BLaER1 (cell line): ENCODE data around the gene EDEM1.

Experiments used
- H3K27ac ChIP-seq: shearing (Covaris generic); formaldehyde crosslinking; 2 replicates; pipeline ENCODE4 v1.8.1; 2022
- H3K27me3 ChIP-seq: shearing (Covaris generic); formaldehyde crosslinking; 2 replicates; pipeline ENCODE4 v1.8.1; 2022
- H3K36me3 ChIP-seq: shearing (Covaris generic); formaldehyde crosslinking; 2 replicates; pipeline ENCODE4 v1.8.1; 2022
- H3K4me1 ChIP-seq: shearing (Covaris generic); formaldehyde crosslinking; 2 replicates; pipeline ENCODE4 v1.8.1; 2022
- H3K4me2 ChIP-seq: shearing (Covaris generic); formaldehyde crosslinking; 2 replicates; pipeline ENCODE4 v1.8.1; 2022
- H3K4me3 ChIP-seq: shearing (Covaris generic); formaldehyde crosslinking; 2 replicates; pipeline ENCODE4 v1.8.1; 2022
- H3K9ac ChIP-seq: shearing (Covaris generic); formaldehyde crosslinking; 2 replicates; pipeline ENCODE4 v1.8.1; 2022
- H3K9me3 ChIP-seq: shearing (Covaris generic); formaldehyde crosslinking; 2 replicates; pipeline ENCODE4 v1.8.1; 2022
- H4K20me1 ChIP-seq: shearing (Covaris generic); formaldehyde crosslinking; 2 replicates; pipeline ENCODE4 v1.8.1; 2022
- Cebpa-rat ChIP-seq: shearing (Covaris generic); IDR thresholded peaks from 2 replicates; pipeline ENCODE4 v1.8.1; 2022

The EDEM1 gene

DNA sequence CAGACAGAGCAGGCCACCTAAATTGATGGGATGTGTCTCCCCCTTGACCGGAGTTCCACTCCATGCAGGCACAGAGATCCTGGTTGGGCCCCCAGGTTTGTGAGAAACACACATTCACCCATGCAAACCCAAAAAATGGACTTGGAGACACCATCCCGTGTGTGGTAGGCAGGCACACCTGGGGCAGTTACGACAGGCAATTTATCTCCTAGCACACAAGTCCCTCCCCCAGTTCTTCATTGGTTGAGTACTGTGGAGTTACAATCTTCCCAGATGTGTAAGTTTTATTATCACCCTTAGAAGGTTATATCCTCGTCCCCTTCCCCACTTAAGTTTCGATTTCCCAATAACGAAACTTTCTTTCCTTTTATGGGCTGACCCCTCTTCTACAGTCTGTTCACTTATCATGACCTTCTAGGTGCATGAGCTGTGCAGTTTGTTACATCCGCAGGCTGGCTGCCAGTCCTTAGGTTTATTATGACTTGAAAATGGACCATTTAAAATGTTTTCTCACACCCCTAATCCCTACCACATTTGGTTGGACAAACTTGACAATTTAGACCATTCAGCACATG, 38.1 kb upstream of the EDEM1 start:
- no peak for TF ChIP-seq Cebpa-rat
- Histone ChIP-seq H3K9ac (no peak overlapping the region), H3K27me3 (no peaks in the 10 kb centered on the region), H3K4me2 (no peak overlapping the region), H3K4me1 (peaks cover 26% of the 10 kb centered on the region), H3K36me3 (peaks cover 47% of the 10 kb centered on the region), H3K4me3 (no peak overlapping the region), H3K9me3 (peaks cover 37% of the 10 kb centered on the region), H4K20me1 (peaks cover 83% of the 10 kb centered on the region), H3K27ac (no peak overlapping the region)

DNA sequence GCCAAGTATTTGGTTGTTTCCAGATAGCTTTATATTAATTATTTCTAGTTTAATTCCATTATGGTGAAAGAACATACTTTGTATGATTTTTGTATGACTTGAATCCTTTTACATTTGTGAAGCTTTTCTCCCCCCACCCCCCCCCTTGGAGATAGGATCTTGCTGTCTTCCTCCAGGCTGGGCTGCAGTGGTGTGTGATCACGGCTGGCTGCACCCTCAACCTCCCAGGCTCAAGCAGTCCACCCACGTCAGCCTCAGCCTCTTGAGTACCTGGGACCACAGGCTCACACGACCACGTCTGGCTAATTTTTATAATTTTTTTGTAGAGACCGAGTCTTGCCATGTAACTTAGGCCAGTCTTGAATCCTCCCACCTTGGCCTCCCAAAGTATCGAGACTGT, 35.9 kb upstream of the EDEM1 start:
- H3K4me3 ChIP-seq = no peak overlapping the region
- H3K4me2 ChIP-seq = peak overlapping the region; percentile 31
- TF ChIP-seq Cebpa-rat = no peak
- H3K9ac ChIP-seq = no peak overlapping the region
- H3K9me3 ChIP-seq = peaks cover 36% of the 10 kb centered on the region
- peaks cover 61% of the 10 kb centered on the region for H3K36me3 ChIP-seq
- H3K4me1 ChIP-seq = peaks cover 15% of the 10 kb centered on the region
- no peaks in the 10 kb centered on the region for H3K27me3 ChIP-seq
- peaks cover 75% of the 10 kb centered on the region for H4K20me1 ChIP-seq
- no peak overlapping the region for H3K27ac ChIP-seq

DNA sequence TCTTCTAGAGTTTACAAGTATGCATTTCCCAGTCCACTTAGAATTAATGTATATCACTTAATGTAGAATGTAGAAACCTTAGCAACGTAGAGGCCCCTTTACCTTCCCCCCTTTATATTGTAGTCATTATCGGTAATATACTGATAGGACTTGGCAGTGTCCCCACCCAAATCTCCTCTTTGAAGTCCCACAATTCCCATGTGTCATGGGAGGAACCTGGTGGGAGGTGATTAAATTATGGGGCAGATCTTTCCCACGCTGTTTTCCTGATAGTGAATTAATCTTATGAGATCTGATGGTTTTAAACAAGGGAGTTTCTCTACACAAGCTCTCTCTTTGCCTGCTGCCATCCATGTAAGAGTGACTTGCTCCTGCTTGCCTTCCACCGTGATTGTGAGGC, 34.4 kb upstream of the EDEM1 start:
- Histone ChIP-seq H3K4me1 (peaks cover 15% of the 10 kb centered on the region), H3K27me3 (no peaks in the 10 kb centered on the region), H3K4me3 (no peak overlapping the region), H3K9ac (no peak overlapping the region), H3K36me3 (peaks cover 61% of the 10 kb centered on the region), H4K20me1 (peaks cover 80% of the 10 kb centered on the region), H3K9me3 (peaks cover 21% of the 10 kb centered on the region; the same call in 1 of the 2 replicates), H3K27ac (no peak overlapping the region), H3K4me2 (no peak overlapping the region)
- no peak for TF ChIP-seq Cebpa-rat

GRCh38 chr3:5155241-5155640, 32.3 kb upstream of the EDEM1 start:
- H3K36me3 ChIP-seq = peaks cover 48% of the 10 kb centered on the region
- H3K9me3 ChIP-seq = peaks cover 10% of the 10 kb centered on the region; the same call in 1 of the 2 replicates
- H4K20me1 ChIP-seq = peaks cover 66% of the 10 kb centered on the region
- no peak overlapping the region for H3K9ac ChIP-seq
- no peaks in the 10 kb centered on the region for H3K27me3 ChIP-seq
- H3K4me1 ChIP-seq = peaks cover 22% of the 10 kb centered on the region
- H3K4me3 ChIP-seq = no peak overlapping the region
- H3K27ac ChIP-seq = no peak overlapping the region
- no peak for TF ChIP-seq Cebpa-rat
- no peak overlapping the region for H3K4me2 ChIP-seq

DNA sequence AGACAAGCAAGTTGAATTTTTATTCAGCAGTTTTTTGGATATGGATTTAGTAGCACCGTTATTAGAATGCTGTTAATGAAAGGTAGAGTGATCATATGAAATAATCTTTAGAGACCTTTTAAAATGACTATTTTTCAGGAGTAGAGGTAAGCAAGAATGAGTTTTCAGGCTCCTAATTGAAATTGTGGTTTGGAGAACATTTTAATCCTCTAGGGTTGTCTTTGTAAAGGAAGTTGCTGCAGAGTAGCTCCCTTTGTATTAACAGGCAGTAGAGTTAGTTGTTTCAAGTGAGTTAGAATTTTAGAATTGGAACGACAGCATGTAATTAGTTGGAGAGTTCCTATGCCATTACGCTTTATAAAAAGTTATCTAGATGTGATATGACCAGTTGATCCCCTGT, 27.2 kb upstream of the EDEM1 start:
- peaks cover 35% of the 10 kb centered on the region for H3K36me3 ChIP-seq
- no peak for TF ChIP-seq Cebpa-rat
- H3K27me3 ChIP-seq = no peaks in the 10 kb centered on the region
- peak overlapping the region; percentile 37; the same call in 1 of the 2 replicates for H3K27ac ChIP-seq
- 0 out of 2 replicates have a peak overlapping the region, but pooled peaks have one; percentile 5 for H3K9ac ChIP-seq
- no peaks in the 10 kb centered on the region for H3K9me3 ChIP-seq
- peaks cover 62% of the 10 kb centered on the region for H4K20me1 ChIP-seq
- no peak overlapping the region for H3K4me3 ChIP-seq
- H3K4me2 ChIP-seq = peak overlapping the region; percentile 49
- peaks cover 26% of the 10 kb centered on the region for H3K4me1 ChIP-seq

- H3K9ac ChIP-seq = no peak overlapping the region
- no peaks in the 10 kb centered on the region for H3K9me3 ChIP-seq
- TF ChIP-seq Cebpa-rat = no peak
- H3K4me2 ChIP-seq = peak overlapping the region; percentile 49
- H3K4me1 ChIP-seq = peaks cover 26% of the 10 kb centered on the region
- no peaks in the 10 kb centered on the region for H3K27me3 ChIP-seq
- H4K20me1 ChIP-seq = peaks cover 62% of the 10 kb centered on the region
- H3K36me3 ChIP-seq = peaks cover 33% of the 10 kb centered on the region
- H3K4me3 ChIP-seq = no peak overlapping the region
- H3K27ac ChIP-seq = peak overlapping the region; percentile 37; the same call in 1 of the 2 replicates
These were observed 26.3 kb upstream of the EDEM1 start for GRCh38 chr3:5160940-5161858.

DNA sequence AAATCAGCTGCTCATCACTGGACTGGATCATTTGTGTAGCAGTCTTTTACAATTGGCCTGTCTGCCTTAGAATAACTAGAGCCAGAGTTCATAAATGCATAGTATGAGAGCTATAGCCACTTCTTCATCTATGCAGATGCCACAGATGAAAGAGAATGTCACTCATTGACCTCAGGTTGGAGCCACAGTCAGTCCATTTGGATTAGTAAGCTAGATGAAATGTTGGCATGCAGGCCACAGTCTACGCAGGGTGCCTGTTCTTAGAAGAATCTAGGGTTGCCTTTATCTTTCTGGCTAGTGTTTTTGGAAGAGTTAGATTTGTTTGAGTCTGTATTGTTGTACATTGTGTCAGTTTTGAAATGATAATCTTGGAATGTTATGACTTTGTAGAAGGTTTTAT, 25.4 kb upstream of the EDEM1 start:
- H4K20me1 ChIP-seq = peaks cover 57% of the 10 kb centered on the region
- no peak for TF ChIP-seq Cebpa-rat
- H3K4me2 ChIP-seq = no peak overlapping the region

DNA sequence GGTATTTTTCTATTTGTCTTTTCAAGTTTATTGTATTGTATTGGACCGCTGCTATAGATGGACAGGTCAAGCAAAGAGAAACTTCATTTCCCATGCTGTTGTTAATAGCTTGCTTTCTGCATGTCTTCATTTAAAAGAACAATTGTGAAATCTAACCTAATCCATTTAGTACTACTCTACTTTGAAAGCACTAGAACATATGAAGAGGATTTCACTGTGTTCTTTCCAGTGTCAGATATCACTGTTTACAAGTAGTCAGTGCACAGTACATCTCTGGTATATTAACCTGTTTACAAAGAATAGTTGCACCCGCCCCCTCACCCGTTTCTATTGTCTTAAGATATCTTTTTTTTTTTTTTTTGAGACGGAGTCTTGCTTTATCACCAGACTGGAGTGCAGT, 21.8 kb upstream of the EDEM1 start:
- Histone ChIP-seq H3K9ac (no peak overlapping the region), H3K27me3 (no peaks in the 10 kb centered on the region), H3K4me1 (peaks cover 40% of the 10 kb centered on the region), H3K4me2 (no peak overlapping the region), H3K9me3 (no peaks in the 10 kb centered on the region), H4K20me1 (peaks cover 39% of the 10 kb centered on the region), H3K36me3 (peaks cover 24% of the 10 kb centered on the region), H3K4me3 (no peak overlapping the region), H3K27ac (no peak overlapping the region)
- TF ChIP-seq Cebpa-rat = no peak

More for the DNA sequence above, 25.4 kb upstream of the EDEM1 start:
- Histone ChIP-seq H3K27me3 (no peaks in the 10 kb centered on the region), H3K9ac (no peak overlapping the region), H3K9me3 (no peaks in the 10 kb centered on the region), H3K36me3 (peaks cover 33% of the 10 kb centered on the region), H3K4me3 (no peak overlapping the region), H3K27ac (no peak overlapping the region), H3K4me1 (peaks cover 26% of the 10 kb centered on the region)

DNA sequence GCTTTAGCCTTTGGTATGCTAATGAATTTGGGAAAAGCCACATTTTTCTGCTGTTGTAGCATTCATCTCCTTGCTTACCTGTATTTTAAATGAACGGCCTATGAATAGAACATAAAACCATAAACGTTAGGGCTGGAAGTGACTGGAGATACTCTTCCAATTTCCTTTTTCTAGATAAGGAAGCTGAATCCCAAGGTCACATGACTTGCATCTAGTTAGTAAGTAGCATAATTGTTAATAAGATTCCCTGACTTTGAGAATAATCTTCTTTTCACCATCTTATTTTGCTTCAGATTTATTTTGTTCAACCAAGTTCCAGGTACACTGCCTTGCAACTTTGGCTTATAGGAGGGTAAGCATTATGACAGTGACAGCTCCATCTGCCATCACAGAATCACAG, 20.7 kb upstream of the EDEM1 start:
- TF ChIP-seq Cebpa-rat = no peak
- Histone ChIP-seq H3K4me1 (peaks cover 28% of the 10 kb centered on the region), H3K36me3 (peaks cover 36% of the 10 kb centered on the region), H3K9me3 (no peaks in the 10 kb centered on the region), H3K27ac (no peak overlapping the region), H3K4me2 (no peak overlapping the region), H3K4me3 (no peak overlapping the region), H3K27me3 (no peaks in the 10 kb centered on the region), H4K20me1 (peaks cover 28% of the 10 kb centered on the region), H3K9ac (no peak overlapping the region)

GRCh38 chr3:5168110-5168509, 19.4 kb upstream of the EDEM1 start:
- Histone ChIP-seq H3K27ac (no peak overlapping the region), H3K9me3 (no peaks in the 10 kb centered on the region), H3K4me2 (no peak overlapping the region), H3K27me3 (no peaks in the 10 kb centered on the region), H3K4me3 (no peak overlapping the region), H4K20me1 (0 out of 2 replicates have a peak, but pooled peaks cover 16% of the 10 kb centered on the region), H3K9ac (no peak overlapping the region), H3K36me3 (peaks cover 45% of the 10 kb centered on the region), H3K4me1 (peaks cover 30% of the 10 kb centered on the region)
- no peak for TF ChIP-seq Cebpa-rat
